HG03354 (cell line): ENCODE data around the gene LCP1.

ENCODE experiments used
- ATAC-seq: cut with Tn5 transposase; IDR thresholded peaks from one replicate; pipeline ENCODE4 v1.9.1; 2021; ENCODE audit warnings: mild to moderate bottlenecking; ENCODE audit not compliant: unreplicated experiment, poor library complexity, severe bottlenecking

LCP1 gene

GRCh38 chr13:46134494-46134893 lies 47.5 kb downstream of the LCP1 start:
- ATAC-seq, result no peak

DNA sequence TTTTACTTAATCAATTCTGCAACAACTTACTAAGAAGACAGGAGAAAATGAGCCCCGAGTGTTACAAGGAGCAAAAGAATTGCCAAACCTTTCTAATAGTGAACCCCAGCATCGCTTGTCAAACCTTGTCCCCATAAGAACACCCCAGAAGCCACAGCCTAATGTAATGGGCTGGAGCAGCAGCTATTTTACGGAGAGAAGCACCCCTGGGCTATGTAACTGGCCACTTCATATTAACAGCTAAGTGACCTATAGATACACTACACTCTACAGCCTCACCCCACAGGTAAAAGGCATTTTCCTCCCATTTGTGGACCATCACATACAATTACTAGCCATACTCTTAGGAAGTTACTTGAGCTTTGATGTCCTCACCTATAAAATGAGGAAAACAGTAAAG lies 49.9 kb downstream of the LCP1 start:
- ATAC-seq, result no peak

GRCh38 chr13:46131705-46132104 lies 50.3 kb downstream of the LCP1 start:
- ATAC-seq, result no peak

DNA sequence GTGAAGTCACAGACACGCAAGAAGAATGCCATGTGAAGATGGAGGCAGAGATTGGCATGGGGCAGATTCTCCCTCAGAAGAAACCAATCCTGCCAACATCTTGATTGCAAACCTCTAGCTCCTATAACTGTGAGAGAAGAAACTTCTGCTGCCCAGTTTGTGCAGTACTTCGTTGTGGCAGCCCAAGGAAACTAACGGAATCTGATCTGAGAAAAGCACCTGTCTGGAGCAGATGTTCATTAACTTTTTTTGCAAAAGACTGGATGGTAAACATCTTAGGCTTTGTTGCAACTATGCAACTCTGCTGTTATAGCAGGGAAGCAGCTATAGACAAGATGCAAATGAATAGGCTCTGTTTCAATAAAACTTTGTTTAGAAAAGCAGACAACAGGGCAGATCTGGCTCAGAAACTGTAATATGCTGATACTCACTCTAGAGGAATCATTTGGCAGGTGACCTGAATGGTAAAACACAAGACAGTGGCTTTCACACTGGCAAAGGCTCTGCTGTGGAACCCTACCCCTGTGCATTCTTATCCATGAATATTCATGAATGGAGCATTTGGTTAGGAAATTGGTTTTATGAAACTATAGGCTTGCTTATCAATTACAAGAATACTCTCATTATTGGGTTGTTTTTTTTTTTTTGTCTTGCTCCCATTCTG lies 51.9 kb downstream of the LCP1 start:
- no peak for ATAC-seq

DNA sequence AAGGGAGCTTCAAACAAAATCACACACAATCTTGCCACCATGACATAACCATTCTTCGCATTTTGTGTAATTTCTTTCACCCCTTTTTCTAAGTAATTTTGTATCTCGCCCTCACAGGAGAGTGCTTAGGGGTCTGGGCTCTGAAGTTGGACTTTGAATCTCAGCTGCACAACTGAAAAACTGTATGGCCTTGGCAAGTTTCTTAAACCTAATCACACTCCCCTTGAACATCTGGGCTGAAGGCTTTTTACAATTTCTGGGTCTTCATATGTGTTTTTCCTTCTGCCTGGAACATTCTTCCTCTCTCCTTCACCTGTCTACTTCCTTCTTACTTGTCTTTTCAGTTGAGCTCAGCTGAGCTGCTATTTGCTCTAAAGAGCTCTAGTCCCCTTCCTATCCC lies 52.9 kb downstream of the LCP1 start:
- ATAC-seq, result no peak

- no peak for ATAC-seq
Observed at GRCh38 chr13:46127358-46128023, 54.5 kb downstream of the LCP1 start.

DNA sequence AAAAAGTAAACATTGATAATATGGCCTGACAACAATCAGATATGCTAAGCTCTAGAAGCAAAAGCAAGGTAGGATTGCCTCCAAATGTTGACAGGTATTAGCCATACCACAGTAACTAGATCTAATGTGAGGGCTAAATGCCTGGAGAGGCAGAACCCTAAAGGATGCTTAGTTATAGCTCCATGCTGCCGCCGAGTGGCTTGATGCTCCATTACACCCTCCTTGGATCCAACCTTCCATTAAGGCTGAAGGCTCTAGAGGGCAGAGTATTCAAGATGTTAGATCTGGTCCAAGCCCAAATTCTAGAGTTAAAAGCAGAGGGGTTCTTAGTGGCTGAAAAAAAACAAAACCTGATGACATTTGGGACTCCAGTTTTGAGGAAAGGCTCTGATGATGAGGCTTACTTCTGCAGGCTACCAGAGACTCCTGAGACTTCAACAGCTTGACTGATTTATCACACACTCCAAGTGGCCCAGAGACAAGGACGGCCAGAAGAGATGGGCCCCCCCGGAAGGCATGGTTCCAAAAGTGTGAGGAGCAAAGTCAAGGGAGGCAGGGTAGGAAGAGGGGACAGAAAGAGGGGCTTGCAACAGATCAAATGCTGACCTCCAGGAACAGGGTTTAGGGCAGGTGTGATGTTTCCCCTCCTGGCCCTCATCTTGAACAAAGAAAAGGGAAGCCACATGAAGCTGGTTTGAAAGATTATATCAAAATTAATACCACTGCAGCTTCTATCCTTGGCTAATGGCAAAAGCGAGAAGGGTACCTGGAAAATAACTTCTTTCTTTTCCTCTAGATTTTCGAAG lies 55.2 kb downstream of the LCP1 start:
- peak; percentile 73 for ATAC-seq

GRCh38 chr13:46126056-46126455 lies 55.9 kb downstream of the LCP1 start:
- no peak for ATAC-seq

DNA sequence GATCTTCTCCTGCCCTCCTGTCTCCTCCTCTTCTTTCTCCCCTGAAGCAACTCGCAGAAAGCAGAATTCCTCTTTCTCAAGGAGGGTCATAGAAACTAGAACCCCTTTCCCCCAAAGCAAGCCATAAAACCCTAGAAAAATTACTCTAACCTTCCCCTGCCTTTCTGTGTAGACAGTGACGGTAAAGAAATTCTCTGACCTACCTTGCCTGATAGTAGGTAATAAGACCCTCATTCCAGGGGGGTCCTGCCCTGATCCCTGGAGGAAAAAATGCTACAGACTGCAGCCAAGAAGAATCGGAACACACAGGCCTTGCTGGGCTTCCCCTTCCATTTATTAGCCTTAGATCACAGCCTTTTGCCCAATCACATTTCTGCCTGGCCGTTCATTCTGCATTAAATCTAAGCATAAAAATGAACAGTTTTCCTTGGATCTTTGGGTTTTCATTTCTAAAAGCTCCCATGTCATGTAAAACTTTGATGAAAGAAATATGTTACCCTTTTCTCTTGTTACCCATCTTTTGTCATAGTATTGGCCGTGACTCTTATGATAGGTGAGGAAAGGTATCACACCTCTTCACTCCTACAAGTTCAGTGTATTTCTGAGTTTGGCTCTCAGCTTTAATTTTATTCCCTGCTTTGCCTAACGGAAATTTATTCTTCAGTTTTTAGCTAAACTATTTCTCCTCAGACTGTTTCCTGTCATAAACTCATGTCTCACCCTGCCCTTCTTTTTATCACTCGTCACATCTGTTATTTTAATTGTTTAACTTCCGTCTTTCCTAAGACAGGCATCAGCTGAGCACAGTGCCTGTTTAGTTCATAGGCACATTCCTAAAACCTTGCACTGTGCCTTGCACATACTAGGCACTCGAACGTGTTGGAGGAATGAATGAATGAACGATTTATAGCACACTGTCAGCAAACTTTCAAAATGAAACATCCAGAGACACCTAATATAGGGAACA lies 56.7 kb downstream of the LCP1 start:
- no peak for ATAC-seq

DNA sequence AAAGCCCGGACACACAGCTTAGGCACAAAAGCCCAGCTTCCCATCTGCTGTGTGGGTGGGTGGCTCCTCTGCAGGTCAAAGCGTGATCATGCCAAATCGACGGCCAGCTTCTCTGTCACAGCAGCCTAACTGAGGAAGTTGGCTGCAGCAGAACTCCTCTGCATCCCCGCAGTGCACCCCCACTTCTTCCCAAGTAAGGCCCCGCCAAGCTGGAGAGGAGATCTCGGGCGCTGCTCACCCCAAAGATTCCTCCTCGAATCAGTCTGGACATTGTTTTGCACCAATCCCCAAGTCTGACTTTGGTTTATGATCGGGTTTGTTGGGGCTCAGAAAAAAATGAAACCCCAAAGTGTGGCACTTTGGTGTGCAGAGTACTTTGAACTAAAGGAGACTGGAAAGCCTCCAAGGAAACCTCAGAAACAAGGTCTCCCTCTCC lies 57.4 kb downstream of the LCP1 start:
- ATAC-seq, result no peak

GRCh38 chr13:46122304-46122703 lies 59.7 kb downstream of the LCP1 start:
- ATAC-seq, result no peak

- no peak for ATAC-seq
Observed at GRCh38 chr13:46121597-46122163, 60.3 kb downstream of the LCP1 start.

DNA sequence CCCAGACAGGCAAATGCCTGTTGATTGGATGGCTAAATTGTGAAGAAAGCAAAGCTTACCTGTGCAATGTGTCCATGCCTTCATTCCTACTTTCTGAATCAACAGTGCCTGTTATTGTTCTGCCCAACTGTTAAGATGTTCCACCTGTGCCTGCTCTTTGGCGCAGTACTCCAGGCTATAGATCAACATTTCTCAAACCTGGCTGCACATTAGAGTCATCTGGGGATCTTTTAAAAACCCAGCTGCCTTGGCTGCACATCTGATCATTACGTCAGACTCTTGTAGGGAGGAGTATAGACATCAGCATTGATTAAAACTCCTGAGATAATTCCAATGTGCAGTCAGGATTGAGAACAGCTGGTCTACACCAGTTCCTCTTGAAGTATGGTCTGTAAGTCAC lies 60.9 kb downstream of the LCP1 start:
- no peak for ATAC-seq

DNA sequence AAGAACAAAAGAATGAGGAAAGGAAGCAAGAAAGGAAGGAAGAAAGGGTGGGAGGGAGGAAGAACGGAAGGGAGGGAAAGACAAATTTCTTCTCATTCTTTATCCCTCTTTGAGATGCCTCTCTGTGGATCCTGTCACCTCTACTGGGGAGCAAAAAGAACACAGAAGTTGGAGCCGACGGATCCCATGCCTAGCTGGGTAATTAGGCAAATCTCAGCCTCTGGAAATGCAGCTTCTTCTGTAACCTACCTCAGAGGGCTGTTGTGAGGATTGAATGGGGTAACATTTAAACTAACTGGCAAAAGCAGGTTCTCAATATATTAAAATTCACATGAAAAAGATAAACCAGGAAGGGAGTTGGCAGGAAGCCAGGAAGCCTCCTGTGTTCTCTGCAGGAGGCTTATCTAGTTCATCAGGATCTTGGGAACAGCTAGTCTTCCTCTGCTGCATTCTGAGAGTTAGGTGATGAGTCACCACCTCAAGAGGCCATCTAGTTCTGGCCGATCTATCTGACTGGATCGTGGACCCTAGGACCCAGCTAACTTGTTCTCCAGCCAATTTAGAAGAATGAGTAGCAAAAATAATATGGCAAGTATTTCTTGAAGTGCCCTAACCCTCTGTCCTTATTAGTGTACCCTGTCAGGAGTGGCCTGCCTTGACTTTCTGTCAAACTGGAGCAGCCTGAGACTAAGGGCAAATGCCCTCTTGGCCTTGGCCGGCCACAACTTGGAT lies 61.9 kb downstream of the LCP1 start:
- no peak for ATAC-seq

- ATAC-seq, result no peak
Observed at GRCh38 chr13:46116653-46117502, 65.1 kb downstream of the LCP1 start.

DNA sequence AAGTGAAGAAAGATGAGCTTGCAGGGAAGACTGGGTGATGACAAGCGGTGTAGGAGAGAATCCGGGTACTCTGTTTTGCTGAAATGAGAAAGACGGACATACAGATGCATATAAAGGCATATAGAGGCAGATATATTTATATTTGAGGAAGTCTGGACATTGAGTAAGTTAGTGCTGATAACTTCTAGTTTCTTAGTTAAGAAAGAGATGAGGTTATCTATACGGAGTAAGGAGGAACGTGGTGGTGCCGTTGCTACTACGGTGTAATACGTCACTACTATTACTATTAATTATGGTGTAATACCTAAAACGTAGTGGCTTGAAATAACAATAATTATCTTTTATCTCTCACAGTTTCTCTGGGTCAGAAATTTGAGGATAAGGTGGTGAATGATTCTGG lies 67.4 kb downstream of the LCP1 start:
- no peak for ATAC-seq

GRCh38 chr13:46113596-46113995 lies 68.4 kb downstream of the LCP1 start:
- no peak for ATAC-seq

- ATAC-seq, result no peak
Observed at GRCh38 chr13:46111151-46111550, 70.8 kb downstream of the LCP1 start.
